Naive B cell (primary cell): ENCODE data around the gene GFPT1. TPM values are rescaled to one million over a fixed set of nuclear protein-coding genes. Genes with fewer than 3 reads are reported as not detected.
A peak's percentile ranks its signal among the peaks of the same experiment; 100 is the strongest.
"Not testable (repeated sequence)": the region's sequence is repeated elsewhere in the genome, so short reads cannot be mapped to it uniquely, and the experiment has no call there.

ENCODE experiments used
- ATAC-seq, 2 donors: fragments of 150-1000 bp; cut with Tn5 transposase; 2 replicates each; pipeline ENCODE4 v1.10.0; 2021; ENCODE audit warnings: low read depth in 2 of 2, mild to moderate bottlenecking in 2 of 2, moderate library complexity in 2 of 2
- DNase-seq: peaks from one replicate; pipeline ENCODE4 v3.0.0; 2022
- H3K27ac Mint-ChIP-seq, 6 donors: one replicate each; pipeline ENCODE4 v1.8.0; 2020 to 2022; ENCODE audit warnings: mild to moderate bottlenecking in 6 of 6, mixed read lengths in 6 of 6, moderate library complexity in 5 of 6, inconsistent platforms in 2 of 6
- H3K27me3 Mint-ChIP-seq, 3 donors: one replicate each; pipeline ENCODE4 v1.8.0; 2021 to 2022; ENCODE audit warnings: mixed read lengths in 3 of 3, mild to moderate bottlenecking in 1 of 3
- H3K36me3 Mint-ChIP-seq, 2 donors: one replicate each; pipeline ENCODE4 v1.8.0; 2020 to 2022; ENCODE audit warnings: mixed read lengths in 2 of 2, inconsistent platforms in 1 of 2, mild to moderate bottlenecking in 1 of 2
- H3K4me1 Mint-ChIP-seq, 3 donors: one replicate each; pipeline ENCODE4 v1.8.0; 2020 to 2022; ENCODE audit warnings: mixed read lengths in 3 of 3, inconsistent platforms in 1 of 3, mild to moderate bottlenecking in 1 of 3, moderate library complexity in 1 of 3
- H3K4me3 Mint-ChIP-seq, 8 donors: one replicate each; pipeline ENCODE4 v1.8.0; 2020 to 2022; ENCODE audit warnings: mild to moderate bottlenecking in 8 of 8, mixed read lengths in 8 of 8, moderate library complexity in 8 of 8, inconsistent platforms in 2 of 8
- H3K9me3 Mint-ChIP-seq, 7 donors: one replicate each; pipeline ENCODE4 v1.8.0; 2020 to 2022; ENCODE audit warnings: mixed read lengths in 7 of 7, mild to moderate bottlenecking in 5 of 7, inconsistent platforms in 2 of 7, moderate library complexity in 1 of 7
- polyA plus RNA-seq, 6 donors: library from polyadenylated mRNA; unstranded; fragments of 300-500 nt; fragmentation: Illumina TruSeq; gene quantifications; one replicate each; pipeline ENCODE4 v1.2.3, GENCODE V29; 2021; ENCODE audit warnings: low read depth in 6 of 6

Gene GFPT1
- polyA plus RNA-seq: 1 to 10 TPM; 3.1 to 8.8 (median 6.0) TPM

- peaks cover 0 to 6% of the 10 kb centered on the region in 2 donors for H3K36me3 Mint-ChIP-seq
- H3K9me3 Mint-ChIP-seq: no peaks in the 10 kb centered on the region
- ATAC-seq: peak; percentile 95
- H3K4me3 Mint-ChIP-seq: peak within 1 kb of the TSS; percentile 85 to 95 (median 90)
- H3K27ac Mint-ChIP-seq: peak within 1 kb of the TSS; percentile 81 to 95 (median 92)
- peaks cover 24 to 28% (median 27%) of the 10 kb centered on the region in 3 donors for H3K4me1 Mint-ChIP-seq
- no peaks in the 10 kb centered on the region for H3K27me3 Mint-ChIP-seq
- DNase-seq: peak; percentile 90
These were observed at the start of gene GFPT1 for GRCh38 chr2:69386789-69387734. Gene GFPT1, minus strand, starts transcription at chr2:69387227. Its CDS starts 156 bp downstream, at chr2:69387071.

DNA sequence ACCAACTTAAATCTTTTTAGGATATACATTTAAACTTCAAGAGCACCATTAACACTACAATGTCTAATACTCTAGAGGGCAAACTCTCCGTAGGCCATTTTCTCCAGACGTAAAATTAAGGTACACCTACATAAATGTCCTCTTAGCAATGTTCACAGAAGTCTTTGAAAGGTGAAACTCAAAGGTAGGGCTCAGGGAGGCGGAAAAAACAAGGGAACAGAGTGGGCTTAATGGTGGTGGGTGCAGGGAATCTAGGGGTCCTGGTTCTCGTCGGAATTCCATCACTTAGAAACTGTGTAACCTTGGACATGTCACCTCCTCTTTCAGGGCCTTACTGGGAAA lies 49.5 kb upstream of the GFPT1 start:
- peaks cover 26 to 50% (median 34%) of the 10 kb centered on the region in 3 donors for H3K4me1 Mint-ChIP-seq
- peaks cover 0 to 10% (median 3%) of the 10 kb centered on the region in 7 donors for H3K9me3 Mint-ChIP-seq
- H3K36me3 Mint-ChIP-seq: no peaks in the 10 kb centered on the region
- H3K4me3 Mint-ChIP-seq: peak overlapping the region; percentile 89 to 100 (median 98)
- no peak for DNase-seq
- H3K27me3 Mint-ChIP-seq: no peaks in the 10 kb centered on the region
- H3K27ac Mint-ChIP-seq: peak overlapping the region; percentile 96 to 99 (median 99)
- peak; percentile 3 to 7 for ATAC-seq

- no peak for DNase-seq
- Mint-ChIP-seq H3K4me1 (peaks cover 26 to 55% (median 34%) of the 10 kb centered on the region in 3 donors), H3K36me3 (peaks cover 0 to 5% of the 10 kb centered on the region in 2 donors), H3K27me3 (no peaks in the 10 kb centered on the region), H3K9me3 (peaks cover 0 to 7% (median 3%) of the 10 kb centered on the region in 7 donors), H3K27ac (peak overlapping the region in 3 of 6 donors; percentile 3 to 88 (median 49)), H3K4me3 (peak overlapping the region in 6 of 8 donors; percentile 4 to 97 (median 38))
- ATAC-seq: no peak
These were observed 47.7 kb upstream of the GFPT1 start for GRCh38 chr2:69434753-69435152.

DNA sequence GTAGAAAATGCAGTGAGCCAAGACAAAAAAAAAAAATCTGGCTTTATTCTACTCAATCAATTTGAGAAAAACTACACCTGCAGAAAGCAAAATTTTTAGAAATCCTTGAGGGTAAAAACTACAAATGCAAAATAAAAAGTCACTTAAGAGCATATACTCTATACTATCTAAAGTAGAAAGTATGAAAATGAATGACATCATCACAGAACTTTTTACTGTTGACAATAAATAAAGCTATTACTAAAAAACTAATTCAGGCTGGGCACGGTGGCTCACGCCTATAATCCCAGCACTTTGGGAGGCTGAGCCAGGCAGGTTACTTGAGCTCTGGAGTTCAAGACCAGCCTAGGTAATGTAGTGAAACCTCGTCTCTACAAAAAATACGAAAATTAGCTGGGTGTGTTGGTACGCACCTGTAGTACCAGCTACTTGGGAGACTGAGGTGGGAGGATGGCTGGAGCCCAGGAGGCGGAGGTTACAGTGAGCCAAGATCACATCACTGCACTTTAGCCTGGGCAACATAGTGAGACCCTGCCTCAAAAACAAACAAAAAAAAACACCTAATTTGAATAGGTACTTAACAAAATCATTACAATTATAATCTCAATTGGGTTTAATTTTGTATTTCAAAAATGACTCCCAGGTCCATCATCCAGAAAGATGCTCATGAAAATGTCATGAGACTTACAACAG lies 42.6 kb upstream of the GFPT1 start:
- Mint-ChIP-seq H3K27me3 (no peaks in the 10 kb centered on the region), H3K36me3 (peaks cover 0 to 9% of the 10 kb centered on the region in 2 donors), H3K4me3 (no peak overlapping the region), H3K27ac (peak overlapping the region in 2 of 6 donors; percentile 34 to 38), H3K9me3 (no peaks in the 10 kb centered on the region), H3K4me1 (peaks cover 2 to 21% (median 3%) of the 10 kb centered on the region in 3 donors)
- ATAC-seq (no peak), DNase-seq (no peak)

- no peak for ATAC-seq
- H3K27me3 Mint-ChIP-seq: no peaks in the 10 kb centered on the region
- no peaks in the 10 kb centered on the region for H3K9me3 Mint-ChIP-seq
- H3K4me1 Mint-ChIP-seq: peaks cover 0 to 16% (median 0%) of the 10 kb centered on the region in 3 donors
- H3K36me3 Mint-ChIP-seq: peaks cover 0 to 9% of the 10 kb centered on the region in 2 donors
- peak overlapping the region in 3 of 6 donors; percentile 32 to 38 (median 33) for H3K27ac Mint-ChIP-seq
- DNase-seq: no peak
- H3K4me3 Mint-ChIP-seq: no peak overlapping the region
These were observed 42.0 kb upstream of the GFPT1 start for GRCh38 chr2:69428981-69429380.

DNA sequence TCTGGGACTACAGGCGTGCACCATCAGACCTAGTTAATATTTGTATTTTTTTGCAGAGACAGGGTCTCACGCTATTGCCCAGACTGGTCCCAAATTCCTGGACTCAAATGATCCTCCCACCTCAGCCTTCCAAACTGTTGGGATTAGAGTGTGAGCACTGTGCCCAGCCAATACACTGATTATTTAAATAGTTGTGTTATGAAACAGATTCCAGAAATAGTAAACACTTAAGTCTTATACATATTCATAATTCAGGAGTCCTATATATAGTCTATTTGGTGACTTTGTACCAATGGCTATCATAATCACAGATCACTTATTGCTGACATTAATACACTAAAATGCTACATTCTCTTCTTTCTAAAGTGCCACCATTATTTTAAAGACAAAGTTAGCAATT lies 37.4 kb upstream of the GFPT1 start:
- H3K9me3 Mint-ChIP-seq: no peaks in the 10 kb centered on the region
- ATAC-seq: no peak
- H3K4me3 Mint-ChIP-seq: no peak overlapping the region
- peaks cover 0 to 17% of the 10 kb centered on the region in 2 donors for H3K36me3 Mint-ChIP-seq
- peaks cover 0 to 12% (median 5%) of the 10 kb centered on the region in 3 donors for H3K4me1 Mint-ChIP-seq
- H3K27ac Mint-ChIP-seq: no peak overlapping the region
- no peak for DNase-seq
- no peaks in the 10 kb centered on the region for H3K27me3 Mint-ChIP-seq

- Mint-ChIP-seq H3K4me1 (peaks cover 0 to 9% (median 5%) of the 10 kb centered on the region in 3 donors), H3K36me3 (peaks cover 0 to 17% of the 10 kb centered on the region in 2 donors), H3K27me3 (no peaks in the 10 kb centered on the region), H3K27ac (peak overlapping the region in 3 of 6 donors; percentile 48 to 52 (median 49)), H3K9me3 (no peaks in the 10 kb centered on the region), H3K4me3 (no peak overlapping the region)
- ATAC-seq: no peak
- DNase-seq: no peak
These were observed 35.2 kb upstream of the GFPT1 start for GRCh38 chr2:69422198-69422597.

GRCh38 chr2:69419111-69419510 lies 32.1 kb upstream of the GFPT1 start:
- H3K4me3 Mint-ChIP-seq, H3K9me3 Mint-ChIP-seq, H3K27ac Mint-ChIP-seq, H3K4me1 Mint-ChIP-seq, ATAC-seq, H3K27me3 Mint-ChIP-seq, DNase-seq: not testable (repeated sequence)
- H3K36me3 Mint-ChIP-seq: peaks cover 0 to 17% of the 10 kb centered on the region in 2 donors

- no peak overlapping the region for H3K4me3 Mint-ChIP-seq
- no peak for ATAC-seq
- peaks cover 0 to 13% of the 10 kb centered on the region in 2 donors for H3K36me3 Mint-ChIP-seq
- no peak overlapping the region for H3K27ac Mint-ChIP-seq
- no peaks in the 10 kb centered on the region for H3K9me3 Mint-ChIP-seq
- no peak for DNase-seq
- peaks cover 0 to 5% (median 0%) of the 10 kb centered on the region in 3 donors for H3K4me1 Mint-ChIP-seq
- H3K27me3 Mint-ChIP-seq: no peaks in the 10 kb centered on the region
These were observed 29.1 kb upstream of the GFPT1 start for GRCh38 chr2:69416147-69416546.

DNA sequence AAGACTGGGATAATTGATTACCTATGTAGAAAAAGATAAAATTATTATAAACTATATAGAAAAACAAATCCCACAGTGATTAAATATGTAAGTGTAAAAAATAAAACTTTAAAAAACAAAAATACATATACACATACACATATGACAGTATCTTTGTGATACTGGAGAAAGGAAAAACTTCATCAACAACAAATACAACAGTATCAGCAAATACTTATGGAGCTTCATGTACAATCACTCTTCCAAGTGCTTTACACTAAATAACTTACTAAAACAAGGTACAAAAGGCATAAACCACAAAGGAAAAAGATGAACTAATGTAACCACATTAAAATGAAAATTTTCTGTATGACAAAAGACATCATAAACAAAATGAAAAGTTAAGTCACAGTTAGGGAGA lies 24.1 kb upstream of the GFPT1 start:
- no peaks in the 10 kb centered on the region for H3K9me3 Mint-ChIP-seq
- no peak overlapping the region for H3K4me3 Mint-ChIP-seq
- no peak for DNase-seq
- peaks cover 6 to 16% of the 10 kb centered on the region in 2 donors for H3K36me3 Mint-ChIP-seq
- peaks cover 0 to 7% (median 4%) of the 10 kb centered on the region in 3 donors for H3K4me1 Mint-ChIP-seq
- H3K27me3 Mint-ChIP-seq: no peaks in the 10 kb centered on the region
- no peak for ATAC-seq
- no peak overlapping the region for H3K27ac Mint-ChIP-seq

DNA sequence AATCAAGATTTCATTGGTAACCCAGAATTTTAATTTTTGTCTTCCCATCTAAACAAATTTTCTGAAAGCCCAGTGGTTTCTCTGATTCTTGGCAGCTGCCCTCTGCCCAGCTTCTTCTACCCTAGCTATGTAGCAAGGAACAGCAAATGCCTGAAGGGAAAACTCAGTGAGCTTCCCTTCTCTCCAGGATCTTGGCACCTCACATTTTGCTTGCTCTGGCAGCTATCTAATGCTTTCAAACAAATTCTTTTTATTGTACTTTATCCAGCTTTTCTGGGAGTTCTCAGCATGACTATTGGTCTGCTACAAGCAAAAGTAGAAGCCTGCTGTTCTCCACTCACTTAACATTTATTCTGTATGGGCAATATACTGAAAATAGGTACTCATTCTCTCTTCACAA lies 18.3 kb upstream of the GFPT1 start:
- Mint-ChIP-seq H3K27ac (peak overlapping the region in 1 of 6 donors; percentile 47), H3K4me3 (no peak overlapping the region), H3K36me3 (peaks cover 27 to 40% of the 10 kb centered on the region in 2 donors), H3K27me3 (no peaks in the 10 kb centered on the region), H3K9me3 (peaks cover 0 to 8% (median 0%) of the 10 kb centered on the region in 7 donors), H3K4me1 (peaks cover 0 to 4% (median 0%) of the 10 kb centered on the region in 3 donors)
- ATAC-seq (no peak), DNase-seq (no peak)

DNA sequence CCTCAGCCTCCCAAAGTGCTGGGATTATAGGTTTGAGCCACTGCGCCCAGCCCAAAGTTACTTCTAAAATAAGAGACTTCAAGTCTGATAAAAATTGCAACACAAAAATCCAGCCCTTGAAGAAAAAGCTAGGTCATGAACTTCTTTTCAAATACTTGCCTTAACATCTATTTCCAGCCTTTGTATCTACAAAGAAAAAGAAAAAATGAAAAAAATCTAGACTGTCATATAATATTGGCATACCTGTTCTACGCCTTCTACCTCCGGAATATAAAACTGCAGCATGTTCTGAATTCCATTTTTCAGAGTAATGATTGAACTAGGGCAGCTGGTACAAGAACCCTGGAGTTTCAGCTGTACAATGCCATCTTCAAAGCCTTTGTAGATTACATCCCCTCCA lies 13.1 kb upstream of the GFPT1 start:
- H3K27ac Mint-ChIP-seq: no peak overlapping the region
- H3K4me3 Mint-ChIP-seq: no peak overlapping the region
- H3K9me3 Mint-ChIP-seq: peaks cover 0 to 8% (median 0%) of the 10 kb centered on the region in 7 donors
- no peaks in the 10 kb centered on the region for H3K27me3 Mint-ChIP-seq
- peaks cover 16 to 21% of the 10 kb centered on the region in 2 donors for H3K36me3 Mint-ChIP-seq
- DNase-seq (no peak), ATAC-seq (no peak)
- no peaks in the 10 kb centered on the region for H3K4me1 Mint-ChIP-seq

- Mint-ChIP-seq H3K9me3 (no peaks in the 10 kb centered on the region), H3K27ac (no peak overlapping the region), H3K4me3 (no peak overlapping the region), H3K36me3 (peaks cover 12 to 14% of the 10 kb centered on the region in 2 donors), H3K27me3 (no peaks in the 10 kb centered on the region), H3K4me1 (no peaks in the 10 kb centered on the region)
- ATAC-seq: no peak
- no peak for DNase-seq
These were observed 10.2 kb upstream of the GFPT1 start for GRCh38 chr2:69397234-69397633.
